IMR-90 (cell line): ENCODE results near the gene ILDR2. TPM values are rescaled to one million over a fixed set of nuclear protein-coding genes. Genes with fewer than 3 reads are reported as not detected.

Source experiments
- ATAC-seq: fragments of 200-7000 bp; cut with Tn5 transposase; 2 replicates; pipeline ENCODE4 v1.9.1; 2020; ENCODE audit warnings: low read depth, mild to moderate bottlenecking, moderate library complexity
- BruUV-seq: library from RNA; stranded (reverse); fragments of 400-500 nt; replicated peaks from 2 replicates; lab custom pipeline; 2021; lab: Mats Ljungman, UMichigan
- CTCF ChIA-PET: fragments of 300-600 bp; formaldehyde crosslinking; extraction: SDS; loops from one replicate; lab custom pipeline; 2021; ENCODE audit warnings: antibody characterized with exemption; lab: Yijun Ruan, JAX
- POLR2A ChIA-PET: fragments of 300-600 bp; sonication (Branson Sonifier 250); formaldehyde crosslinking; loops from one replicate; lab custom pipeline; 2022; ENCODE audit warnings: antibody characterized with exemption; ENCODE audit not compliant: unreplicated experiment; lab: Charles Lee
- DNase-seq: peaks from one replicate; pipeline ENCODE4 v3.0.0; 2013
- H2AFZ ChIP-seq: replicated peaks from 2 replicates; pipeline ENCODE3; 2013; ENCODE audit warnings: low read length, mild to moderate bottlenecking; ENCODE audit not compliant: poor library complexity
- H2AK5ac ChIP-seq: 2 replicates; pipeline ENCODE4 v1.6.1; 2013; ENCODE audit warnings: low read depth, low read length, inconsistent platforms
- H2AK9ac ChIP-seq: replicated peaks from 2 replicates; pipeline ENCODE3; 2013; ENCODE audit warnings: mild to moderate bottlenecking, low read depth, low read length, moderate library complexity; ENCODE audit not compliant: poor library complexity
- H2BK120ac ChIP-seq: 2 replicates; pipeline ENCODE4 v1.6.1; 2013; ENCODE audit warnings: low read depth, low read length, inconsistent platforms
- H2BK15ac ChIP-seq: 3 replicates; pipeline ENCODE4 v1.6.1; 2013; ENCODE audit warnings: low read depth, low read length, inconsistent platforms
- H2BK20ac ChIP-seq: 2 replicates; pipeline ENCODE4 v1.6.1; 2013; ENCODE audit warnings: low read depth, mild to moderate bottlenecking, inconsistent platforms, low read length, moderate library complexity
- H2BK5ac ChIP-seq: 2 replicates; pipeline ENCODE4 v1.6.1; 2013; ENCODE audit warnings: mild to moderate bottlenecking, low read depth, low read length, inconsistent platforms; ENCODE audit not compliant: poor library complexity, severe bottlenecking
- H3K14ac ChIP-seq: replicated peaks from 2 replicates; pipeline ENCODE4 v1.6.1; 2013; ENCODE audit warnings: low read depth, low read length, inconsistent platforms
- H3K18ac ChIP-seq: 2 replicates; pipeline ENCODE4 v1.6.1; 2013; ENCODE audit warnings: low read depth, low read length, control low read depth
- H3K23ac ChIP-seq: 2 replicates; pipeline ENCODE4 v1.6.1; 2013; ENCODE audit warnings: low read depth, low read length, inconsistent platforms
- H3K27ac ChIP-seq: 2 replicates; pipeline ENCODE4 v1.5.1; 2013; ENCODE audit warnings: mild to moderate bottlenecking, control low read depth, low read length; ENCODE audit not compliant: insufficient read depth
- H3K27me3 ChIP-seq: 2 replicates; pipeline ENCODE4 v1.6.1; 2013; ENCODE audit warnings: low read length; ENCODE audit not compliant: control insufficient read depth, insufficient read depth
- H3K36me3 ChIP-seq: 2 replicates; pipeline ENCODE4 v1.6.1; 2013; ENCODE audit warnings: low read length, mixed read lengths; ENCODE audit not compliant: control insufficient read depth, insufficient read depth
- H3K4ac ChIP-seq: 2 replicates; pipeline ENCODE4 v1.6.1; 2013; ENCODE audit warnings: low read depth, low read length, inconsistent platforms
- H3K4me1 ChIP-seq: 2 replicates; pipeline ENCODE4 v1.6.1; 2013; ENCODE audit warnings: low read length, mixed read lengths; ENCODE audit not compliant: control insufficient read depth, insufficient read depth
- H3K4me2 ChIP-seq: 2 replicates; pipeline ENCODE4 v1.6.1; 2013; ENCODE audit warnings: low read depth, mild to moderate bottlenecking, control low read depth, low read length, moderate library complexity
- H3K4me3 ChIP-seq: 2 replicates; pipeline ENCODE4 v1.5.1; 2013; ENCODE audit warnings: low read depth, mild to moderate bottlenecking, control low read depth, low read length, moderate library complexity; ENCODE audit not compliant: insufficient read depth
- H3K56ac ChIP-seq: 2 replicates; pipeline ENCODE4 v1.6.1; 2013; ENCODE audit warnings: low read length, inconsistent platforms; ENCODE audit not compliant: insufficient read depth; ENCODE audit errors: extremely low read depth
- H3K79me1 ChIP-seq, 2 experiments: 2 replicates each; pipeline ENCODE4 v1.6.1; 2013; ENCODE audit warnings: low read length in 2 of 2, inconsistent platforms in 1 of 2, low read depth in 1 of 2
- H3K9ac ChIP-seq: 2 replicates; pipeline ENCODE4 v1.6.1; 2013; ENCODE audit warnings: low read depth, low read length, control low read depth
- H3K9me1 ChIP-seq: 2 replicates; pipeline ENCODE4 v1.6.1; 2013; ENCODE audit warnings: low read length, inconsistent platforms; ENCODE audit not compliant: insufficient read depth
- H3K9me3 ChIP-seq: 2 replicates; pipeline ENCODE4 v1.6.1; 2013; ENCODE audit warnings: low read length; ENCODE audit not compliant: control insufficient read depth, insufficient read depth
- H4K20me1 ChIP-seq: 2 replicates; pipeline ENCODE4 v1.6.1; 2013; ENCODE audit warnings: low read length, inconsistent platforms; ENCODE audit not compliant: insufficient read depth
- H4K5ac ChIP-seq: 2 replicates; pipeline ENCODE4 v1.6.1; 2013; ENCODE audit warnings: mild to moderate bottlenecking, low read depth, low read length, control low read depth
- H4K8ac ChIP-seq, 2 experiments: 2 replicates each; pipeline ENCODE4 v1.6.1; 2013; ENCODE audit warnings: low read depth in 2 of 2, low read length in 2 of 2, control low read depth in 1 of 2, inconsistent platforms in 1 of 2
- H4K91ac ChIP-seq: 2 replicates; pipeline ENCODE4 v1.6.1; 2013; ENCODE audit warnings: low read depth, low read length, inconsistent platforms; ENCODE audit not compliant: insufficient read depth
- BHLHE40 ChIP-seq: fragments of 150-350 bp; IDR thresholded peaks from 2 replicates; pipeline ENCODE4 v1.6.1; 2016; ENCODE audit warnings: mild to moderate bottlenecking, low read depth, low read length
- CEBPB ChIP-seq: IDR thresholded peaks from 2 replicates; pipeline ENCODE4 v1.6.1; 2012; ENCODE audit warnings: low read depth, low read length, improper control_type of control experiment
- CHD1 ChIP-seq: IDR thresholded peaks from 2 replicates; pipeline ENCODE4 v1.6.1; 2012; ENCODE audit warnings: low read depth, low read length, improper control_type of control experiment
- ELK1 ChIP-seq: fragments of 150-350 bp; IDR thresholded peaks from 2 replicates; pipeline ENCODE4 v1.6.1; 2016; ENCODE audit warnings: low read depth, mild to moderate bottlenecking, low read length, moderate library complexity, borderline replicate concordance
- MAFK ChIP-seq: IDR thresholded peaks from 2 replicates; pipeline ENCODE4 v1.6.1; 2012; ENCODE audit warnings: low read depth, low read length, improper control_type of control experiment
- MAZ ChIP-seq: IDR thresholded peaks from 2 replicates; pipeline ENCODE4 v1.6.1; 2012; ENCODE audit warnings: low read depth, mild to moderate bottlenecking, low read length, improper control_type of control experiment, moderate library complexity, borderline replicate concordance
- MXI1 ChIP-seq: IDR thresholded peaks from 2 replicates; pipeline ENCODE4 v1.6.1; 2012; ENCODE audit warnings: low read depth, mild to moderate bottlenecking, low read length, moderate library complexity, borderline replicate concordance
- NFE2L2 ChIP-seq: fragments of 150-350 bp; IDR thresholded peaks from 2 replicates; pipeline ENCODE4 v1.6.1; 2016; ENCODE audit warnings: low read depth, mild to moderate bottlenecking, low read length
- RAD21 ChIP-seq: IDR thresholded peaks from 2 replicates; pipeline ENCODE4 v1.6.1; 2012; ENCODE audit warnings: low read length, improper control_type of control experiment
- RCOR1 ChIP-seq: IDR thresholded peaks from 2 replicates; pipeline ENCODE4 v1.6.1; 2012; ENCODE audit warnings: mild to moderate bottlenecking, low read length, improper control_type of control experiment; ENCODE audit not compliant: insufficient replicate concordance
- SMC3 ChIP-seq: fragments of 150-350 bp; IDR thresholded peaks from 2 replicates; pipeline ENCODE4 v1.6.1; 2016; ENCODE audit warnings: low read depth, mild to moderate bottlenecking, antibody characterized with exemption, low read length, moderate library complexity
- WGBS, 2 experiments: methylation state at CpG; one replicate each; pipeline versions ENCODE4 v1.1.5 to v1.1.7; 2013; ENCODE audit warnings: missing lambda C conversion rate in 2 of 2; ENCODE audit not compliant: insufficient read length in 1 of 2; ENCODE audit errors: extremely low coverage in 2 of 2; 5-methylcytosine and 5-hydroxymethylcytosine counted together
- dilution Hi-C: fragments of 300-500 bp; cut with HindIII; formaldehyde crosslinking; loops from one replicate; pipeline ENCODE4 v1.14.3; 2018; ENCODE audit warnings: low sequenced_read_pairs; ENCODE audit not compliant: unreplicated experiment
- in situ Hi-C: fragments of 300-500 bp; cut with MboI; formaldehyde crosslinking; loops from 3 replicates; pipeline ENCODE4 v1.14.3; 2019; ENCODE audit warnings: low sequenced_read_pairs, inconsistent platforms, mixed read lengths
- intact Hi-C: fragments of 100-400 bp; cut with micrococcal nuclease; formaldehyde crosslinking; loops from 2 replicates; pipeline ENCODE4 v1.10.0; 2022
- polyA plus RNA-seq, 3 experiments: library from polyadenylated mRNA; depleted of rRNA; stranded (reverse); fragments of >200 nt; gene quantifications; 2 replicates each; pipeline ENCODE4 v1.2.3, GENCODE V29; 2012; ENCODE audit warnings: low replicate concordance in 1 of 3
- total RNA-seq: library from RNA; depleted of rRNA; stranded (reverse); fragments of >200 nt; gene quantifications from 2 replicates; pipeline ENCODE4 v1.2.3, GENCODE V29; 2012

The ILDR2 gene
- total and polyA plus RNA-seq, 2 of the 4 experiments (the other 2 are of a cell fraction): under 0.01 TPM; not detected in 1

- peaks cover 11% of the 10 kb centered on the region for H3K27me3 ChIP-seq
- no peak overlapping the region for H2BK120ac ChIP-seq
- H3K36me3 ChIP-seq: no peaks in the 10 kb centered on the region
- H3K23ac ChIP-seq: no peak overlapping the region
- no peak overlapping the region for H4K8ac ChIP-seq
- no peaks in the 10 kb centered on the region for H3K9me1 ChIP-seq
- H2AFZ ChIP-seq: no peak overlapping the region
- H3K56ac ChIP-seq: no peak overlapping the region
- CTCF ChIA-PET: interaction anchor here (1.7 kb wide), 1 partner anchor 15 kb away, joined by 5 read pairs; no protein-coding TSS in a partner anchor
- no peak overlapping the region for H3K27ac ChIP-seq
- H2BK5ac ChIP-seq: no peak overlapping the region
- H4K5ac ChIP-seq: no peak overlapping the region
- no peaks in the 10 kb centered on the region for H3K79me1 ChIP-seq
- no peak overlapping the region for H3K9ac ChIP-seq
- H3K18ac ChIP-seq: no peak overlapping the region
- H3K4me2 ChIP-seq: no peak overlapping the region
- no peak overlapping the region for H2AK5ac ChIP-seq
- dilution Hi-C loops (no loop called here), in situ Hi-C loops (no loop called here), intact Hi-C loops (no loop called here)
- no peaks in the 10 kb centered on the region for H3K9me3 ChIP-seq
- no peak overlapping the region for H4K91ac ChIP-seq
- no peak overlapping the region for H3K4ac ChIP-seq
- DNase-seq (no peak), ATAC-seq (no peak)
- no peak overlapping the region for H3K14ac ChIP-seq
- TF ChIP-seq CHD1 (no peak), SMC3 (no peak), NFE2L2 (no peak), RAD21 (no peak), ELK1 (no peak), MAZ (no peak), BHLHE40 (no peak), RCOR1 (no peak), MAFK (no peak), MXI1 (no peak), CEBPB (no peak)
- no peak overlapping the region for H2AK9ac ChIP-seq
- POLR2A ChIA-PET: no interaction called here
- no CpG with 5 or more reads among the region's 3 CpGs for WGBS, 2 experiments
- H3K4me3 ChIP-seq: no peak overlapping the region
- no peak overlapping the region for H2BK20ac ChIP-seq
- H4K20me1 ChIP-seq: no peaks in the 10 kb centered on the region
- no peaks in the 10 kb centered on the region for H3K4me1 ChIP-seq
- H2BK15ac ChIP-seq: no peak overlapping the region
- no TSS peak for BruUV-seq
These were observed 5.5 kb upstream of the ILDR2 start for GRCh38 chr1:166980818-166981217.
